Left ventricle myocardium inferior (tissue), 1 donor: ENCODE results near the gene MAGEA9B. TPM values are rescaled to one million over a fixed set of nuclear protein-coding genes. Genes with fewer than 3 reads are reported as not detected.
"Not testable (repeated sequence)": the region's sequence is repeated elsewhere in the genome, so short reads cannot be mapped to it uniquely, and the experiment has no call there.

Experiments used
- DNase-seq: peaks from one replicate; pipeline ENCODE4 v3.0.0-alpha.2; 2020
- H3K27ac ChIP-seq: fragments of 200-600 bp; replicated peaks from 2 replicates; pipeline ENCODE4 v1.8.0; 2021
- H3K27me3 ChIP-seq: fragments of 200-600 bp; 2 replicates; pipeline ENCODE4 v1.8.0; 2021; ENCODE audit warnings: low read depth
- H3K36me3 ChIP-seq: fragments of 200-600 bp; 2 replicates; pipeline ENCODE4 v1.8.0; 2021
- H3K4me1 ChIP-seq: fragments of 200-600 bp; 2 replicates; pipeline ENCODE4 v1.8.0; 2021
- H3K4me3 ChIP-seq: fragments of 200-600 bp; 2 replicates; pipeline ENCODE4 v1.8.0; 2021; ENCODE audit warnings: mild to moderate bottlenecking, moderate library complexity
- H3K9me3 ChIP-seq: fragments of 200-600 bp; replicated peaks from 2 replicates; pipeline ENCODE4 v1.8.0; 2021
- CTCF ChIP-seq: fragments of 200-600 bp; IDR thresholded peaks from 2 replicates; pipeline ENCODE4 v1.8.0; 2021; ENCODE audit warnings: antibody characterized with exemption, mild to moderate bottlenecking, borderline replicate concordance
- intact Hi-C: fragments of 100-400 bp; cut with micrococcal nuclease; formaldehyde crosslinking; loops from one replicate; pipeline ENCODE4 v1.11.0; 2022
- total RNA-seq: library from RNA; stranded (reverse); fragmentation: NEBNext Ultra II Directional; extraction: Animal tissue kit (Norgen Biotek cat#: 25700); gene quantifications from one replicate; pipeline ENCODE4 v1.2.1, GENCODE V29; 2021
- donor health status: DM: no; HTN: yes; CAD: no; lungs with severe emphysema.

Gene MAGEA9B
- total RNA-seq, 1 donor from 2014 or later = not detected

GRCh38 chrX:149541521-149542047 is 45.7 kb downstream of the MAGEA9B start:
- H3K4me1 ChIP-seq = peaks cover 10% of the 10 kb centered on the region
- H3K27me3 ChIP-seq = no peaks in the 10 kb centered on the region
- DNase-seq = no peak
- peak overlapping the region; percentile 76 for H3K4me3 ChIP-seq
- TF ChIP-seq CTCF = no peak
- H3K36me3 ChIP-seq = peaks cover 4% of the 10 kb centered on the region
- H3K9me3 ChIP-seq = no peaks in the 10 kb centered on the region
- intact Hi-C loops = no loop called here
- H3K27ac ChIP-seq = peak overlapping the region; percentile 95

- peak within 1 kb of the TSS; percentile 95 for H3K27ac ChIP-seq
- peak; percentile 82 for DNase-seq
- peak within 1 kb of the TSS; percentile 76 for H3K4me3 ChIP-seq
- H3K36me3 ChIP-seq = peaks cover 4% of the 10 kb centered on the region
- intact Hi-C loops = no loop called here
- H3K27me3 ChIP-seq = no peaks in the 10 kb centered on the region
- H3K9me3 ChIP-seq = no peaks in the 10 kb centered on the region
- peaks cover 10% of the 10 kb centered on the region for H3K4me1 ChIP-seq
- TF ChIP-seq CTCF = no peak
Measured at GRCh38 chrX:149540621-149541520, 46.4 kb downstream of the MAGEA9B start, which contains the start of gene EOLA1. Gene EOLA1 (plus strand): TSS chrX:149541012. CDS start chrX:149545631, 4,619 bp downstream.

GRCh38 chrX:149540131-149540620 is 47.1 kb downstream of the MAGEA9B start:
- H3K4me1 ChIP-seq = peaks cover 10% of the 10 kb centered on the region
- intact Hi-C loops = no loop called here
- DNase-seq = peak; percentile 93
- H3K9me3 ChIP-seq = no peaks in the 10 kb centered on the region
- peak overlapping the region; percentile 76 for H3K4me3 ChIP-seq
- H3K36me3 ChIP-seq = peaks cover under 1% of the 10 kb centered on the region
- H3K27ac ChIP-seq = peak overlapping the region; percentile 95
- H3K27me3 ChIP-seq = no peaks in the 10 kb centered on the region
- no peak for TF ChIP-seq CTCF

GRCh38 chrX:149539283-149540130 is 47.8 kb downstream of the MAGEA9B start:
- peak; percentile 88 for DNase-seq
- Histone ChIP-seq H3K27me3 (no peaks in the 10 kb centered on the region), H3K4me1 (peaks cover 10% of the 10 kb centered on the region), H3K27ac (peak overlapping the region; percentile 95), H3K36me3 (no peaks in the 10 kb centered on the region), H3K9me3 (no peaks in the 10 kb centered on the region), H3K4me3 (peak overlapping the region; percentile 76)
- intact Hi-C loops = no loop called here
- TF ChIP-seq CTCF = no peak

GRCh38 chrX:149537474-149537873 is 49.8 kb downstream of the MAGEA9B start:
- H3K4me3 ChIP-seq, H3K36me3 ChIP-seq, H3K4me1 ChIP-seq, H3K9me3 ChIP-seq, intact Hi-C loops, DNase-seq, H3K27ac ChIP-seq, H3K27me3 ChIP-seq: not testable (repeated sequence)

- intact Hi-C loops, H3K4me1 ChIP-seq, DNase-seq, H3K27ac ChIP-seq, H3K36me3 ChIP-seq, H3K27me3 ChIP-seq, H3K9me3 ChIP-seq, H3K4me3 ChIP-seq: not testable (repeated sequence)
Measured at GRCh38 chrX:149534926-149535602, 52.2 kb downstream of the MAGEA9B start.

- H3K4me1 ChIP-seq, H3K36me3 ChIP-seq, H3K27ac ChIP-seq, DNase-seq, H3K27me3 ChIP-seq, H3K4me3 ChIP-seq, H3K9me3 ChIP-seq, intact Hi-C loops: not testable (repeated sequence)
Measured at GRCh38 chrX:149533999-149534398, 53.3 kb downstream of the MAGEA9B start.

- H3K27ac ChIP-seq, H3K27me3 ChIP-seq, intact Hi-C loops, DNase-seq, H3K4me3 ChIP-seq, H3K36me3 ChIP-seq, H3K9me3 ChIP-seq, H3K4me1 ChIP-seq: not testable (repeated sequence)
Measured at GRCh38 chrX:149532868-149533267, 54.4 kb downstream of the MAGEA9B start.
